ENCODE measurements around the gene DLG2.

DNA sequence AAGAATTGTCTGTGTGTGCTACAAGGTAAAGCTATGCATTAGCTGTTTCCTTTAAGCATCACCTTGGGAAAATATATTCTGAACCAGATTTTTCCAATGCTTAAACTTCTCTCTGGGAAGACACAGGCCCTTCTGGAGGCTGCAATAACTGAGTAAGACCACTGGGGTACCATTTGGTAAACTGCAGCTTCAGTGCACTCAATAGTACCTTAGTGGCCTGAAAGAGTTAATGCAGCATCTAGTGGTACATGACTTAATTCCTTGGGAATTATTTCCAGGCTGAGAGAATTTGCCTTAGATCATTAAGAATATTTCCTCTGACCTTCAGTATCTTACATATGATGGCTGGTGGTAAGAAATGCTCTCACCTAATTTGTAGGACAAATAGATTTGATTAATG, 727.4 kb downstream of the DLG2 start:
- TF ChIP-seq, protein P1, sequence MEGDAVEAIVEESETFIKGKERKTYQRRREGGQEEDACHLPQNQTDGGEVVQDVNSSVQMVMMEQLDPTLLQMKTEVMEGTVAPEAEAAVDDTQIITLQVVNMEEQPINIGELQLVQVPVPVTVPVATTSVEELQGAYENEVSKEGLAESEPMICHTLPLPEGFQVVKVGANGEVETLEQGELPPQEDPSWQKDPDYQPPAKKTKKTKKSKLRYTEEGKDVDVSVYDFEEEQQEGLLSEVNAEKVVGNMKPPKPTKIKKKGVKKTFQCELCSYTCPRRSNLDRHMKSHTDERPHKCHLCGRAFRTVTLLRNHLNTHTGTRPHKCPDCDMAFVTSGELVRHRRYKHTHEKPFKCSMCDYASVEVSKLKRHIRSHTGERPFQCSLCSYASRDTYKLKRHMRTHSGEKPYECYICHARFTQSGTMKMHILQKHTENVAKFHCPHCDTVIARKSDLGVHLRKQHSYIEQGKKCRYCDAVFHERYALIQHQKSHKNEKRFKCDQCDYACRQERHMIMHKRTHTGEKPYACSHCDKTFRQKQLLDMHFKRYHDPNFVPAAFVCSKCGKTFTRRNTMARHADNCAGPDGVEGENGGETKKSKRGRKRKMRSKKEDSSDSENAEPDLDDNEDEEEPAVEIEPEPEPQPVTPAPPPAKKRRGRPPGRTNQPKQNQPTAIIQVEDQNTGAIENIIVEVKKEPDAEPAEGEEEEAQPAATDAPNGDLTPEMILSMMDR (IDR thresholded peaks at IDR 0.05) = no peak
- TF ChIP-seq POLR2A (IDR thresholded peaks at IDR 0.05) (no peak), EP300 (IDR thresholded peaks at IDR 0.05) (no peak)

All from ovary (tissue), 3 donors.